Activated CD4-positive, alpha-beta T cell treated with anti-CD3 and anti-CD28 coated beads for 36 hours (primary cell): ENCODE data around the gene TAB2. TPM values are rescaled to one million over a fixed set of nuclear protein-coding genes. Genes with fewer than 3 reads are reported as not detected.
"Not testable (repeated sequence)": the region's sequence is repeated elsewhere in the genome, so short reads cannot be mapped to it uniquely, and the experiment has no call there.

Experiments
- ATAC-seq: fragments of 200-7000 bp; cut with Tn5 transposase; one replicate; pipeline ENCODE4 v1.10.0; 2021; ENCODE audit warnings: mild to moderate bottlenecking, moderate library complexity
- CTCF ChIA-PET: fragments of 350-600 bp; sonication (Branson Sonifier 250); formaldehyde crosslinking; loops from one replicate; lab custom pipeline; 2021; ENCODE audit warnings: antibody characterized with exemption; lab: Charles Lee
- POLR2A ChIA-PET: fragments of 350-600 bp; sonication (Branson Sonifier 250); formaldehyde crosslinking; loops from one replicate; lab custom pipeline; 2021; ENCODE audit warnings: antibody characterized with exemption, inconsistent platforms; lab: Charles Lee
- DNase-seq: peaks from one replicate; pipeline ENCODE4 v3.0.0-alpha.2; 2020
- H3K27ac Mint-ChIP-seq: one replicate; pipeline ENCODE4 v1.8.0; 2021; ENCODE audit warnings: mixed read lengths
- H3K27me3 Mint-ChIP-seq: one replicate; pipeline ENCODE4 v1.8.0; 2021; ENCODE audit warnings: mixed read lengths
- H3K36me3 Mint-ChIP-seq: one replicate; pipeline ENCODE4 v1.8.0; 2021; ENCODE audit warnings: low read depth, mixed read lengths
- H3K4me1 Mint-ChIP-seq: one replicate; pipeline ENCODE4 v1.8.0; 2021; ENCODE audit warnings: mixed read lengths
- H3K4me3 Mint-ChIP-seq: one replicate; pipeline ENCODE4 v1.8.0; 2021; ENCODE audit warnings: mild to moderate bottlenecking, moderate library complexity, mixed read lengths
- H3K9me3 Mint-ChIP-seq: one replicate; pipeline ENCODE4 v1.8.0; 2021; ENCODE audit warnings: low read depth, mixed read lengths
- intact Hi-C, 2 experiments: fragments of 100-400 bp; cut with DNase I in 1 of 2; cut with micrococcal nuclease in 1 of 2; formaldehyde crosslinking; loops; one replicate each; pipeline versions ENCODE4 v1.14.2 to v1.15.1; 2022 to 2024; cut with DNase I, micrococcal nuclease
- total RNA-seq, 2 experiments: library from RNA; stranded (reverse); gene quantifications; one replicate each; pipeline ENCODE4 v1.2.3, GENCODE V29; 2021

TAB2 gene
- total RNA-seq, 2 experiments from 2014 or later = 65.8 to 94.1 TPM

DNA sequence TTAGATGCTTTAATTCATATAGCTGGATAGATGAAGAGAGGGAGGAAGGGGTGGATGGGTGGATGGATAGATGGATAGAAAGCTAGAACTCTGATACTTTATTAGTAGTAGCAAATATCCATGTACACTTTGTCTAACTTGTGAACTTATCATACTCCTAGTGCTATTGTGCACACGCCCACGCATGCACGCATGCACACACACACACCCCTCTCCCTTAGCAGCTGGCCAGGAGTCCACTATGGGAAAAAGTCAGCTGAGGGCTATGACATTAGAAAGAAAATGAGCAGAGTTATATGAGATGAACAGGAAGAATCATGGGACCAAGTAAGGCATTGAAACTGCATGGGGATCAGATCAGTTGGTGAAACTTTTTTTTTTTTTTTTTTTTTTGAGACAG lies 28.6 kb downstream of the TAB2 start:
- no peak overlapping the region for H3K4me3 Mint-ChIP-seq

DNA sequence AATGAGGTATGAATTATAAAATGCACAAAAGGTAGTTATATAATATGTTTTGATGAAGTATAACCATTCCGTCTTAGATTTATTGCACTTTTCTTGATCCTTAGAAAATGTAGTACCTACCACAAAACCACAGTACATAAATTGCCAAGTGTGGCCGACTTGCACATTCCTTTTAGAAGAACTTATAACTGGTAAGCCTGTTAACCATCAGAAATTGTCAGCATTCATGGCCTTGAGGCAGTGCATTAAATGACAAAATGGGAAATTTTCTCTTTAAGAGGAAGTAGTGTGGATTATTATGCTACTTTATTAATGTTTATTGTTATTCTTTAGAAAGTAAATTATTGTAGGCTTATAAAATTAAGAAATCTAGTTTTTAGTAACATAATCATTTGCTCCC lies 29.6 kb downstream of the TAB2 start:
- H3K4me3 Mint-ChIP-seq = no peak overlapping the region
- no peaks in the 10 kb centered on the region for H3K27me3 Mint-ChIP-seq
- DNase-seq (no peak), ATAC-seq (no peak)
- POLR2A ChIA-PET = no interaction called here
- H3K36me3 Mint-ChIP-seq = peaks cover 41% of the 10 kb centered on the region
- no peak overlapping the region for H3K27ac Mint-ChIP-seq
- intact Hi-C loops = no loop called here
- CTCF ChIA-PET = interaction anchor here (1.4 to 1.5 kb wide), 2 partner anchors 12 to 14 kb away, joined by 3 to 4 read pairs; no protein-coding TSS in a partner anchor
- no peaks in the 10 kb centered on the region for H3K9me3 Mint-ChIP-seq
- H3K4me1 Mint-ChIP-seq = peaks cover 73% of the 10 kb centered on the region

More for the DNA sequence above, 28.6 kb downstream of the TAB2 start:
- ATAC-seq = no peak
- H3K27ac Mint-ChIP-seq = no peak overlapping the region
- no peaks in the 10 kb centered on the region for H3K9me3 Mint-ChIP-seq
- POLR2A ChIA-PET = no interaction called here
- CTCF ChIA-PET = interaction anchor here (0.7 to 1.5 kb wide), 4 partner anchors 13 to 300 kb away, joined by 3 to 4 read pairs (median 4); no protein-coding TSS in a partner anchor
- H3K27me3 Mint-ChIP-seq = no peaks in the 10 kb centered on the region
- DNase-seq = no peak
- peaks cover 44% of the 10 kb centered on the region for H3K36me3 Mint-ChIP-seq
- intact Hi-C loops = no loop called here
- H3K4me1 Mint-ChIP-seq = peaks cover 76% of the 10 kb centered on the region

- peaks cover 44% of the 10 kb centered on the region for H3K36me3 Mint-ChIP-seq
- H3K9me3 Mint-ChIP-seq = not testable (repeated sequence)
- H3K27ac Mint-ChIP-seq = peak overlapping the region; percentile 23
These were observed 31.8 kb downstream of the TAB2 start for GRCh38 chr6:149349279-149349678.

GRCh38 chr6:149354009-149354408 lies 36.5 kb downstream of the TAB2 start:
- no peak for ATAC-seq
- Mint-ChIP-seq H3K27me3 (no peaks in the 10 kb centered on the region), H3K4me3 (no peak overlapping the region), H3K27ac (no peak overlapping the region), H3K36me3 (peaks cover 30% of the 10 kb centered on the region), H3K4me1 (peaks cover 84% of the 10 kb centered on the region), H3K9me3 (no peaks in the 10 kb centered on the region)
- ChIA-PET POLR2A (no interaction called here), CTCF (no interaction called here)
- intact Hi-C loops = no loop called here
- DNase-seq = no peak

More at GRCh38 chr6:149349279-149349678, 31.8 kb downstream of the TAB2 start:
- ATAC-seq, H3K4me3 Mint-ChIP-seq, H3K27me3 Mint-ChIP-seq, DNase-seq, intact Hi-C loops: not testable (repeated sequence)
- H3K4me1 Mint-ChIP-seq = peaks cover 69% of the 10 kb centered on the region
- ChIA-PET CTCF (interaction anchor here (0.8 kb wide), 1 partner anchor 27 kb away, joined by 3 read pairs; no protein-coding TSS in a partner anchor), POLR2A (interaction anchor here (0.6 to 1.0 kb wide), 3 partner anchors 19 to 399 kb away, joined by 3 to 6 read pairs (median 3); no protein-coding TSS in a partner anchor)

DNA sequence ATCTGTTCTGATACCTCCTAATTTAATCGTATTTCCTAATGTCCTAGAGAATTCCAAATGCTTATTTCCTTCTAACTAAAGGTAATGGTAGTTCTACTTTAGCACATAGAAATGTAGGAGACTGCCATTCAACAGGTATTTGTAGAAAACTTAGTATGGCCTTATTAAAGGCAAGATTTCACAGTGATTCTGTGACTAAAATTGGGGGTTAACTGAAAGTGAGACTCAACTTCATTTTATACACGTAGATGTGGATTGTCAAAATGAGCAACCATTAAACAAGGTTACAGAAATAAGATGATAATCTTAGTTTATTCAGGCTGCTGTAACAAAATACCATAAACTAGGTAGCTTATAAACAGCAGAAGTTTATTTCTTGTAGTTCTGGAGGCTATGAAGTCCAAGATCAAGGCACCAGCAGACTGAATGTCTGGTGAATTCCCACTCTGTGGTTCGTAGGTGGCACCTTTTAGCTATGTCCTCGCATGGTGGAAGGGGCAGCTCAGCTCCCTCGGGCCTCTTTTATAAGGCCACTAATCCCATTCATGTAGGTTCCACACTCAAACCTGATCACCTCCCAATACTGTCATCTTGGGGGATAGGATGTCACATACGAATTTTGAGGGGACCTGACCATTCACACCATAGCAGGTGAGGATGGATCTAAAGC lies 38.7 kb downstream of the TAB2 start:
- intact Hi-C loops = no loop called here

DNA sequence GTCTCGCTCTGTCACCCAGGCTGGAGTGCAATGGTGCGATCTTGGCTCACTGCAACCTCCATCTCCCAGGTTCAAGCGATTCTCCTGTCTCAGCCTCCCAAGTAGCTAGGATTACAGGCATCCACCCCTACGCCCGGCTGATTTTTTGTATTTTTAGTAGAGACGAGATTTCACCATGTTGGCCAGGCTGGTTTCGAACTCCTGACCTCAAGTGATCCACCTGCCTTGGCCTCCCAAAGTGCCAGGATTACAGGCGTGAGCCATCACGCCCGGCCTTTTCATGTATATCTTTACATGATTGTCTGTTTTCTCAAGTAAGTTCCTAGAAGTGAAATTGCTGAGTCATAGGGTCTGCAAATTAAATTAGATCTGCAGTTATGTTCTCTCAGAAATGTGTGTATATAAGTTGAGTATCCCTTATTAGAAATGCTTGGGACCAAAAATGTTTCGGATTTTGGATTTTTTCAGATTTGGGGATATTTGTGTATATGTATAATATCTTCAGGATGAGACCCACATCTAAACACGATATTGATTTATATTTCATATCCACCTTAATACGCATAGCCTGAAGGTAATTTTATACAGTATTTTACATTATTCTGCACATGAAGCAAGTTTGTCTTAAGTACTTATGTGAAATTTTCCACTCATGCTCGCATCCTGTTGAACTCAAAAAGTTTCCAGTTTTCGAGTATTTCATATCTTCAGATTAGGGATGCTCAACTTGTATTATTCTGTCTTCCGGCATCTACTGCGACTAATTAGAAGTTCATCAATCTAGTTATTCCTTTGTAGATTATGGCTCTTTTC lies 40.4 kb downstream of the TAB2 start:
- ChIA-PET POLR2A (no interaction called here), CTCF (no interaction called here)
- DNase-seq = no peak
- peak overlapping the region; percentile 47 for H3K27ac Mint-ChIP-seq
- ATAC-seq = no peak
- H3K27me3 Mint-ChIP-seq = no peaks in the 10 kb centered on the region
- intact Hi-C loops = no loop called here
- peaks cover 9% of the 10 kb centered on the region for H3K9me3 Mint-ChIP-seq
- no peak overlapping the region for H3K4me3 Mint-ChIP-seq
- H3K36me3 Mint-ChIP-seq = peaks cover 43% of the 10 kb centered on the region
- H3K4me1 Mint-ChIP-seq = peaks cover 85% of the 10 kb centered on the region

More for the DNA sequence above, 38.7 kb downstream of the TAB2 start:
- no peak overlapping the region for H3K27ac Mint-ChIP-seq
- H3K4me3 Mint-ChIP-seq = no peak overlapping the region
- peaks cover 33% of the 10 kb centered on the region for H3K36me3 Mint-ChIP-seq
- no peaks in the 10 kb centered on the region for H3K27me3 Mint-ChIP-seq
- H3K4me1 Mint-ChIP-seq = peaks cover 82% of the 10 kb centered on the region
- ATAC-seq = peak; percentile 40
- ChIA-PET POLR2A (no interaction called here), CTCF (interaction anchor here (0.6 kb wide), 1 partner anchor 19 kb away, joined by 3 read pairs; no protein-coding TSS in a partner anchor)
- no peaks in the 10 kb centered on the region for H3K9me3 Mint-ChIP-seq
- DNase-seq = no peak

- ATAC-seq (no peak), DNase-seq (no peak)
- POLR2A ChIA-PET = interaction anchor here (0.6 to 0.7 kb wide), 2 partner anchors 61 to 142 kb away, joined by 3 to 4 read pairs; no protein-coding TSS in a partner anchor
- Mint-ChIP-seq H3K9me3 (peaks cover 9% of the 10 kb centered on the region), H3K4me1 (peaks cover 90% of the 10 kb centered on the region), H3K27ac (peak overlapping the region; percentile 21), H3K4me3 (no peak overlapping the region), H3K27me3 (no peaks in the 10 kb centered on the region), H3K36me3 (peaks cover 40% of the 10 kb centered on the region)
- CTCF ChIA-PET = interaction anchor here (0.9 to 1.6 kb wide), 2 partner anchors 12 to 28 kb away, joined by 4 to 5 read pairs; no protein-coding TSS in a partner anchor
- intact Hi-C loops = no loop called here
These were observed 41.9 kb downstream of the TAB2 start for GRCh38 chr6:149359440-149359839.

DNA sequence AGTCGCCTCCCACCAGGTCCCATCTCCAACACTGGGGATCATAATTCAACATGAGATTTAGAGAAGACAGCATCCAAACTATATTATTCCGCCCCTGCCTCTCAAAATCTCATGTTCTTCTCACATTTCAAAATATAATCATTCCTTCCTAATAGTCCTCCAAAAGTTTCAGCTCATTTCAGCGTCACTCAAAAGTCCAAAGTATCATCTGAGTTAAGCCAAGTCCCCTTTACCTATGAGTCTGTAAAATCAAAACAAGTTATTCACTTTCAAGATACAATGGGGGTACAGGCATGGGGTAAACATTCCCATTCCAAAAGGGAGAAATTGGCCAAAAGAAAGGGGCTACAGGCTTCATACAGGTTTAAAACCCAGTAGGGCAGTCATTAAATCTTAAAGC lies 43.0 kb downstream of the TAB2 start:
- CTCF ChIA-PET = interaction anchor here (1.0 kb wide), 1 partner anchor 14 kb away, joined by 3 read pairs; no protein-coding TSS in a partner anchor

DNA sequence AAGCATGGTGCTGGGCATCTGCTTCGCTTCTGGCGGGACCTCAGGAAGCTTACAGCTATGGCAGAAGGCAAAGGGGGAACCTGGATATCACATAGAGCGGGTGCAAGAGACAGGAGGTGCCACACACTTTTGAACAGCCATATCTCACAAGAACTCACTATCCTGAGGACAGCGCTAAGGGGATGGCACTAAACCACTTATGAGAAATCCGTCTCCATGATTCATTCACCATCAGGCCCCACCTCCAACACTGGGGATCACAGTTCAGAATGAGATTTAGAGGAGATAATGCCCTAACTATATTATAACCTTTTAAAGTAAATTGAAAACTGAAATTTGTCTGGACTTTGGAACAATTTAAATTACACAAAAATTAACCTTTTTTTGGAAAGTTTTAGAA lies 44.8 kb downstream of the TAB2 start:
- POLR2A ChIA-PET = no interaction called here

More for the DNA sequence above, 43.0 kb downstream of the TAB2 start:
- H3K4me1 Mint-ChIP-seq = peaks cover 87% of the 10 kb centered on the region
- no peak for DNase-seq
- H3K4me3 Mint-ChIP-seq = no peak overlapping the region
- intact Hi-C loops = no loop called here
- ATAC-seq = no peak
- H3K36me3 Mint-ChIP-seq = peaks cover 38% of the 10 kb centered on the region
- peaks cover 9% of the 10 kb centered on the region for H3K9me3 Mint-ChIP-seq
- no peaks in the 10 kb centered on the region for H3K27me3 Mint-ChIP-seq
- POLR2A ChIA-PET = no interaction called here
- no peak overlapping the region for H3K27ac Mint-ChIP-seq

DNA sequence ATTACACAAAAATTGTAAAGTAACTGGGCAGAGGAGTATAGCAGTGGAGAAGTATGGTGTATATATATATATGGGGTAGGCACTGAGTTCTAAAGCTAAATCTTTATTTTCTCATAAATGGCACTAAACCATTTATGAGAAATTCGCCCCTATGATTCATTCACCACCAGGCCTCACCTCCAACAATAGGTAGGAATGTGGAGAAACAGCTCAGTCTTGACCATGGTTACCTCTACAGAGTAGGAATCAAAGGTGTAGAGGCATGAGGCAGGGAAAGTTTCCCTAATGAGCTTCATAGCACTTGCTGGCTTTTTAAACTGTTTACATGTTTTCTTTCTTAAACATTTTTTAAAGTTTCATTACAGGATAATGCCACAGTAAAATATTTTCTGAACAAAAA lies 45.6 kb downstream of the TAB2 start:
- peaks cover 64% of the 10 kb centered on the region for H3K4me1 Mint-ChIP-seq
- peaks cover 9% of the 10 kb centered on the region for H3K9me3 Mint-ChIP-seq
- intact Hi-C loops = no loop called here
- H3K4me3 Mint-ChIP-seq = no peak overlapping the region
- peak overlapping the region; percentile 62 for H3K27ac Mint-ChIP-seq
- peaks cover 35% of the 10 kb centered on the region for H3K36me3 Mint-ChIP-seq
- ChIA-PET CTCF (interaction anchor here (0.8 to 1.5 kb wide), 6 partner anchors 9 to 86 kb away, joined by 3 to 4 read pairs (median 3); no protein-coding TSS in a partner anchor), POLR2A (no interaction called here)
- H3K27me3 Mint-ChIP-seq = no peaks in the 10 kb centered on the region
- ATAC-seq = no peak
- DNase-seq = no peak

More for the DNA sequence above, 44.8 kb downstream of the TAB2 start:
- ATAC-seq = peak; percentile 64
- H3K4me3 Mint-ChIP-seq = no peak overlapping the region
- H3K27ac Mint-ChIP-seq = peak overlapping the region; percentile 76
- intact Hi-C loops = no loop called here
- peak; percentile 40 for DNase-seq
- H3K4me1 Mint-ChIP-seq = peaks cover 72% of the 10 kb centered on the region
- H3K9me3 Mint-ChIP-seq = peaks cover 9% of the 10 kb centered on the region
- CTCF ChIA-PET = interaction anchor here (0.8 to 1.5 kb wide), 4 partner anchors 24 to 87 kb away, joined by 3 to 4 read pairs (median 4); no protein-coding TSS in a partner anchor
- H3K27me3 Mint-ChIP-seq = no peaks in the 10 kb centered on the region
- H3K36me3 Mint-ChIP-seq = peaks cover 35% of the 10 kb centered on the region

GRCh38 chr6:149364557-149364956 lies 47.0 kb downstream of the TAB2 start:
- Mint-ChIP-seq H3K9me3 (peaks cover 9% of the 10 kb centered on the region), H3K4me1 (peaks cover 52% of the 10 kb centered on the region), H3K36me3 (peaks cover 27% of the 10 kb centered on the region), H3K27me3 (no peaks in the 10 kb centered on the region), H3K4me3 (no peak overlapping the region), H3K27ac (peak overlapping the region; percentile 71)
- intact Hi-C loops = loop anchor here in 1 of 2 experiments (2.0 kb wide), 1 partner anchor 46 kb away; no protein-coding TSS in a partner anchor
- DNase-seq (no peak), ATAC-seq (no peak)
- ChIA-PET CTCF (no interaction called here), POLR2A (no interaction called here)
